Measurements from ENCODE around the gene AJAP1.

Gene AJAP1

DNA sequence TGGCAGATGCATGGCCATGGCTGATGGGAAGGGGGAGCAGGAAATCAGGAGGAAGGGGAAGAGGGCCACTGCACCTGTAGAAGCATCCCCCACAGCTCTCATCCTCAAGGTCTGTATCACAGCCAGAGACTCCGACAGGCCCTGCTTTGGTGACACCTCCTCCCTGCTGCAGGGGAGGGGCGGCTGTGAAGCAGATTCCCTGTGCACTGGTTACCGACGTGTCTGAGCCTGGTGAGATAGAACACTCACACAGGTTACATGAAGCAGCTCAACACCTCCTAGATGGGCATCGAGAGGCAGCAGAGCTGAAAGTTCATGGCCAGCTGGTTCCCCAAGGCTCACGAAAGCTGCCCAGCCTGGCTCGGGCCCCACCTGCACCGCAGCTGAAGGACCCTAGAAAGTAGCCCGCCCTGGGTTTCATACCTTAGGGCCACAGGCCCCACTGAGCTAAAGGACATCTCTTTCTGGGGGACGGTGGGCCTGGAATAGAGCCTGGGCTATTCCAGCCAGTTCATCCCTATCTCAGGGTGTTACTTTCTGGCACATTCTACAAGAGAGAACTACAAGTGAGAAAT is 30.2 kb upstream of the AJAP1 start:
- H3K4me3 ChIP-seq (ENCODE audit: control insufficient read depth in 1 of 7, extremely low read depth in 1 of 7, insufficient read depth in 4 of 7, low read depth in 2 of 7, low read length in 6 of 7), result no peak overlapping the region
- DNase-seq, result no peak
- H3K4me1 ChIP-seq (ENCODE audit: control extremely low read depth in 1 of 4, control insufficient read depth in 4 of 4, insufficient read depth in 4 of 4, low read length in 3 of 4), result no peaks in the 10 kb centered on the region
- H3K9me3 ChIP-seq (ENCODE audit: control extremely low read depth in 1 of 5, control insufficient read depth in 4 of 5, insufficient read depth in 2 of 5, low read depth in 1 of 5, low read length in 4 of 5), result no peaks in the 10 kb centered on the region
- ChIA-PET CTCF (no interaction called here), POLR2A (no interaction called here)
- 91% methylated on average over 9 of the region's 10 CpGs for WGBS (ENCODE audit: insufficient coverage)
- H3K36me3 ChIP-seq (ENCODE audit: control insufficient read depth in 4 of 4, insufficient read depth in 4 of 4, low read length in 3 of 4), result no peaks in the 10 kb centered on the region
- H3K27me3 ChIP-seq (replicated peaks in 2 of 5; ENCODE audit: control insufficient read depth in 4 of 5, insufficient read depth in 5 of 5, low read length in 4 of 5), result peaks cover 0 to 1% (median 0%) of the 10 kb centered on the region in 5 experiments
- no peak overlapping the region for H3K27ac ChIP-seq (ENCODE audit: insufficient read depth in 1 of 2, low read depth in 1 of 2, low read length in 2 of 2, poor library complexity in 1 of 2, severe bottlenecking in 2 of 2)

DNA sequence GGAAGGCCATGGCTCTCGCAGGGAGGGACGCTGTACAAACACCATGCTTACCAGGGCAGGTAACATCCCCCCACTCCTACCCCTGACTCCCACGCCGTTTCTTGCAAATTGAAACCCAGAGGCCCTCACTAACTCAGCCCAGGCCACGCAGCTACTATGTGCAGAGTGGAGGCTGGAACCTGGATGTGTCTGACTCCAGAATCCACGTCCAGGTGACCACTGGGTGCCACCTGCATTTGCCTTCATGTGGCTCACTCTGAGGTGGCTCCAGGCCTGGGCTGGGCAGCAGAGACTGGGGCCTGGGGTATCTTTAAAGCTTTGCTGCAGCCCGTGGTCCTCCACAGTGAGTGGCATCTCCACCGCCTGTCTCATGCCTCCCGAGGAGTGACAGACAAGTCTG is 29.6 kb upstream of the AJAP1 start:
- H3K9me3 ChIP-seq (ENCODE audit: control extremely low read depth in 1 of 5, control insufficient read depth in 4 of 5, insufficient read depth in 2 of 5, low read depth in 1 of 5, low read length in 4 of 5), result no peaks in the 10 kb centered on the region
- no peaks in the 10 kb centered on the region for H3K36me3 ChIP-seq (ENCODE audit: control insufficient read depth in 4 of 4, insufficient read depth in 4 of 4, low read length in 3 of 4)
- H3K27me3 ChIP-seq (replicated peaks in 2 of 5; ENCODE audit: control insufficient read depth in 4 of 5, insufficient read depth in 5 of 5, low read length in 4 of 5), result peaks cover 0 to 1% (median 0%) of the 10 kb centered on the region in 5 experiments
- ChIA-PET POLR2A (no interaction called here), CTCF (no interaction called here)
- DNase-seq, result no peak
- H3K4me1 ChIP-seq (ENCODE audit: control extremely low read depth in 1 of 4, control insufficient read depth in 4 of 4, insufficient read depth in 4 of 4, low read length in 3 of 4), result no peaks in the 10 kb centered on the region
- 93% methylated on average over 3 of the region's 9 CpGs for WGBS (ENCODE audit: insufficient coverage)
- no peak overlapping the region for H3K4me3 ChIP-seq (ENCODE audit: control insufficient read depth in 1 of 7, extremely low read depth in 1 of 7, insufficient read depth in 4 of 7, low read depth in 2 of 7, low read length in 6 of 7)
- H3K27ac ChIP-seq (ENCODE audit: insufficient read depth in 1 of 2, low read depth in 1 of 2, low read length in 2 of 2, poor library complexity in 1 of 2, severe bottlenecking in 2 of 2), result no peak overlapping the region

DNA sequence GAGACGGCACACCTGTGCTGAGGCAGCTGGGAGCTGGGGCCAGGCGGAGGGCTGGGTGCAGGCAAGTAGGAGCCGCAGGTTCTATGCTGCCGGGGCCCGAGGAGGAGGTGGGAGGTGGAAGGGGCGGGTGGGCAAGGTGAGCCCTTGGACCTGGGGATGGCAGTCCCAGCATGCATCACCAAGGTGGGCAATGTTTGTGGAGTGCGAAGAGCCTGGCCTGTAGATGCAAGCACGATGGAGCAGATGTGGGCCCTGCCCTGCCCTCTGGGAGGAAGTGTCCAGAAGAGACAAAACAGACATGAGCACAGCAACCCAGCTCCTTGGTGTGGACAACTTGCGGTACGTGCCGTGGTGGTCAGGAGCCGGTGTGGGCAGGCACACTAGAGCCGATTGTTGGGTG is 28.3 kb upstream of the AJAP1 start:
- H3K4me3 ChIP-seq (ENCODE audit: control insufficient read depth in 1 of 7, extremely low read depth in 1 of 7, insufficient read depth in 4 of 7, low read depth in 2 of 7, low read length in 6 of 7), result no peak overlapping the region
- CTCF ChIA-PET, result interaction anchor here (0.7 to 1.0 kb wide), 2 partner anchors 10 to 17 kb away, joined by 3 read pairs; no protein-coding TSS in a partner anchor
- no peaks in the 10 kb centered on the region for H3K36me3 ChIP-seq (ENCODE audit: control insufficient read depth in 4 of 4, insufficient read depth in 4 of 4, low read length in 3 of 4)
- 96% methylated on average over 10 of the region's 13 CpGs for WGBS (ENCODE audit: insufficient coverage)
- no peaks in the 10 kb centered on the region for H3K4me1 ChIP-seq (ENCODE audit: control extremely low read depth in 1 of 4, control insufficient read depth in 4 of 4, insufficient read depth in 4 of 4, low read length in 3 of 4)
- H3K27ac ChIP-seq (ENCODE audit: insufficient read depth in 1 of 2, low read depth in 1 of 2, low read length in 2 of 2, poor library complexity in 1 of 2, severe bottlenecking in 2 of 2), result no peak overlapping the region
- H3K9me3 ChIP-seq (ENCODE audit: control extremely low read depth in 1 of 5, control insufficient read depth in 4 of 5, insufficient read depth in 2 of 5, low read depth in 1 of 5, low read length in 4 of 5), result no peaks in the 10 kb centered on the region
- POLR2A ChIA-PET, result no interaction called here
- no peak for DNase-seq
- peaks cover 0 to 1% (median 0%) of the 10 kb centered on the region in 5 experiments for H3K27me3 ChIP-seq (replicated peaks in 2 of 5; ENCODE audit: control insufficient read depth in 4 of 5, insufficient read depth in 5 of 5, low read length in 4 of 5)

DNA sequence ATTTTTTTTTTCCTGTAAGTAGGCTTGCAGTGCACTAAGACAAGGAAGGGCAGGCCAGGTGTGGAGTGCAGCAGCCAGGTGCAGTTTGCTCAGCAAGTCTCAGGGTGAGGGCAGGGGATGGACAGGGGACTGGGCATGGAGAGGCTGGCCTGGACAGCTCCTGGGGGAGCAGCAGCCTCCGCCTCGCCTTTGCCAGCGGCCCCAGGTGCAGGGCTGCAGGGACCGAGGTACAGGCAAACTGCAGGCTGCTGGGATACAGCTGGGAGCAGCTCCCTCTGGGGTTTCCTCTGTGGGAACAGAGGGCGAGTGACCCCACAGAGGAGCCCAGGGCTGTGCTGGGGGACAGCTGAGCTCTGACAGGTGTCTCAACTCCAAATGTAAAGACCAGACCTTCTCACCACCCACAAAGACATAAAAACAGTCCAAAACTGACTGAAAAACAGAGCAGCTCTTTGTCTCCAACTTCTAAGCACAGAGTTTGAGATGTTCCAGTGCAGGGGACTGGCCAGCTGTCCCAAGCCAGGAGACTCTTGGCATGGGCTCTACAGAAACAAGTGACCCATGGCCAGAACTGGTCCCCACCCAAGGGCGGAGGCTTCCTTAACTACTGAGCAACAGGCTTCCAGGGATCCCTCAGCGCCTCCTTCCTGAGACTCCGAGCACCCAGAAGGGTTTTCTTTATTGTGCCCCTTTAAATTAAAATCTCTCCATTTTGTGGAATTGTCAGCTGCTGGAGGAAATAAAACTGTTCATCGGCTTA is 27.7 kb upstream of the AJAP1 start:
- Histone ChIP-seq H3K4me3 (ENCODE audit: control insufficient read depth in 1 of 7, extremely low read depth in 1 of 7, insufficient read depth in 4 of 7, low read depth in 2 of 7, low read length in 6 of 7) (no peak overlapping the region), H3K4me1 (ENCODE audit: control extremely low read depth in 1 of 4, control insufficient read depth in 4 of 4, insufficient read depth in 4 of 4, low read length in 3 of 4) (no peaks in the 10 kb centered on the region), H3K27me3 (replicated peaks in 2 of 5; ENCODE audit: control insufficient read depth in 4 of 5, insufficient read depth in 5 of 5, low read length in 4 of 5) (peaks cover 0 to 7% (median 0%) of the 10 kb centered on the region in 5 experiments), H3K27ac (ENCODE audit: insufficient read depth in 1 of 2, low read depth in 1 of 2, low read length in 2 of 2, poor library complexity in 1 of 2, severe bottlenecking in 2 of 2) (no peak overlapping the region), H3K36me3 (ENCODE audit: control insufficient read depth in 4 of 4, insufficient read depth in 4 of 4, low read length in 3 of 4) (no peaks in the 10 kb centered on the region), H3K9me3 (ENCODE audit: control extremely low read depth in 1 of 5, control insufficient read depth in 4 of 5, insufficient read depth in 2 of 5, low read depth in 1 of 5, low read length in 4 of 5) (no peaks in the 10 kb centered on the region)
- no peak for DNase-seq
- CTCF ChIA-PET, result interaction anchor here (1.0 kb wide), 1 partner anchor 10 kb away, joined by 3 read pairs; no protein-coding TSS in a partner anchor
- POLR2A ChIA-PET, result no interaction called here
- 99% methylated on average over 9 of the region's 9 CpGs for WGBS (ENCODE audit: insufficient coverage)

DNA sequence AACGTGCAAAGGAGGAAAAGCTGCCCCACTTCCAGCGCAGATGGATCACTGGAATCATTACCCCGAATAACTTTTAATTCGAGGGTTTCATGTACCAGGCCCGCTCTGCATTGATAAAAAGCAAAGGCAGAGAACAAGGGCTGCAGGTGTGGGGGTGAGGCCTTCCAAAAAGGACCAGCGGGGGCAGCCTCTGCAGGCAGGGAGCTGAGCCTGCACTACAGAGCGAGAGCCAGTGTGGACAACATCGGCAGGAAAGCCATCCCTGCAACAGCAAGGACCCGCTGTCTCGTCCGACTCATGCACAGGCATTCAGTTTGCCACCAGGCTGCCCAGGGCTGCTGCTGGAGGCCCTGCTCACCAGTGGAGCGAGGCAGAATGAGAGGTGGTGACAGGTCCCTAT is 27.1 kb upstream of the AJAP1 start:
- ChIA-PET POLR2A (no interaction called here), CTCF (no interaction called here)
- Histone ChIP-seq H3K4me3 (ENCODE audit: control insufficient read depth in 1 of 7, extremely low read depth in 1 of 7, insufficient read depth in 4 of 7, low read depth in 2 of 7, low read length in 6 of 7) (no peak overlapping the region), H3K27ac (ENCODE audit: insufficient read depth in 1 of 2, low read depth in 1 of 2, low read length in 2 of 2, poor library complexity in 1 of 2, severe bottlenecking in 2 of 2) (no peak overlapping the region), H3K4me1 (ENCODE audit: control extremely low read depth in 1 of 4, control insufficient read depth in 4 of 4, insufficient read depth in 4 of 4, low read length in 3 of 4) (no peaks in the 10 kb centered on the region), H3K27me3 (replicated peaks in 2 of 5; ENCODE audit: control insufficient read depth in 4 of 5, insufficient read depth in 5 of 5, low read length in 4 of 5) (peaks cover 0 to 10% (median 0%) of the 10 kb centered on the region in 5 experiments), H3K9me3 (ENCODE audit: control extremely low read depth in 1 of 5, control insufficient read depth in 4 of 5, insufficient read depth in 2 of 5, low read depth in 1 of 5, low read length in 4 of 5) (no peaks in the 10 kb centered on the region), H3K36me3 (ENCODE audit: control insufficient read depth in 4 of 4, insufficient read depth in 4 of 4, low read length in 3 of 4) (no peaks in the 10 kb centered on the region)
- DNase-seq, result no peak
- WGBS (ENCODE audit: insufficient coverage), result 89% methylated on average over 12 of the region's 12 CpGs

DNA sequence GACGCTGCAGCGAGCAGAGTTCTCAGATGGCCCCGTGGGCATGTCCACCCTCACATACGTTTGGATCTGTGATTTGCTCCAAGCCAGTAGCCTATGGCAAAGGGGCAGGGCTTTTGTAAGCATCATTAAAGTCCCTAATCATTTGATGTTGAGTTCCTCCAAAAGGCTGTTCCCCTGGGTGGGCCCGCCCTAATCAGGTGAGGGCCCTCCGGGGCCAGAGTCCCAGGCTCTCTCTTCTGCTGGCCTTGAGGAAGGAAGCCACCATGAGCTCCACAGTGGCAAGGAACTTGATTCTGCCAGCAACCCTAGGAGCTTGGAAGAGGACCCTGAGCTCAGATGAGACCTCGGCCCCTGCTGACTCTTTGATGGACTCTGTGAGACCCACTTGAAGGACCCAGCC is 25.4 kb upstream of the AJAP1 start:
- WGBS (ENCODE audit: insufficient coverage), result 95% methylated on average over 6 of the region's 7 CpGs

DNA sequence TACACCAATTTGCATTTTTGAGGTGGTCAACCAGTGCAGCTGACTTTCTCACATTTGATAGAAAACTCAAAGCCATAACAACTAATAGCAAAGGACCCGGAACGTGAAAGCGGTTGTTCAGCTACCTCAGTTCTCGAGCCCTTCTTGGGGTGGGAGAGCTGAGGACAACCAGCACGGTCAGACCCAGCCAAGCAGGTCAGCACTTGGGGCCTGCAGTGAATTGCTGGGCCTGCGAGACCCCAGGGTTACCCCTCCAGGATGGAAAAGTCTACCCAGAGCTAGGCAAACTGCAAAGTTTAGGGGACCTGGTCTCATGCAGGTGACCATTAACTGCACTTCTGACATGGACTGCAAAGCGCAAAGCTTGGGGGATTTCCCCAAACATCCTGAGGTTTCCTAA is 23.8 kb upstream of the AJAP1 start:
- H3K4me1 ChIP-seq (ENCODE audit: control extremely low read depth in 1 of 4, control insufficient read depth in 4 of 4, insufficient read depth in 4 of 4, low read length in 3 of 4), result no peaks in the 10 kb centered on the region
- no peaks in the 10 kb centered on the region for H3K9me3 ChIP-seq (ENCODE audit: control extremely low read depth in 1 of 5, control insufficient read depth in 4 of 5, insufficient read depth in 2 of 5, low read depth in 1 of 5, low read length in 4 of 5)
- 89% methylated on average over 5 of the region's 7 CpGs for WGBS (ENCODE audit: insufficient coverage)
- no peaks in the 10 kb centered on the region for H3K36me3 ChIP-seq (ENCODE audit: control insufficient read depth in 4 of 4, insufficient read depth in 4 of 4, low read length in 3 of 4)
- no peak for DNase-seq
- no peak overlapping the region for H3K27ac ChIP-seq (ENCODE audit: insufficient read depth in 1 of 2, low read depth in 1 of 2, low read length in 2 of 2, poor library complexity in 1 of 2, severe bottlenecking in 2 of 2)
- H3K4me3 ChIP-seq (ENCODE audit: control insufficient read depth in 1 of 7, extremely low read depth in 1 of 7, insufficient read depth in 4 of 7, low read depth in 2 of 7, low read length in 6 of 7), result no peak overlapping the region
- peaks cover 0 to 15% (median 0%) of the 10 kb centered on the region in 5 experiments for H3K27me3 ChIP-seq (replicated peaks in 2 of 5; ENCODE audit: control insufficient read depth in 4 of 5, insufficient read depth in 5 of 5, low read length in 4 of 5)
- POLR2A ChIA-PET, result no interaction called here
- CTCF ChIA-PET, result no interaction called here

More for the DNA sequence above, 25.4 kb upstream of the AJAP1 start:
- Histone ChIP-seq H3K4me1 (ENCODE audit: control extremely low read depth in 1 of 4, control insufficient read depth in 4 of 4, insufficient read depth in 4 of 4, low read length in 3 of 4) (no peaks in the 10 kb centered on the region), H3K36me3 (ENCODE audit: control insufficient read depth in 4 of 4, insufficient read depth in 4 of 4, low read length in 3 of 4) (no peaks in the 10 kb centered on the region), H3K9me3 (ENCODE audit: control extremely low read depth in 1 of 5, control insufficient read depth in 4 of 5, insufficient read depth in 2 of 5, low read depth in 1 of 5, low read length in 4 of 5) (no peaks in the 10 kb centered on the region), H3K27ac (ENCODE audit: insufficient read depth in 1 of 2, low read depth in 1 of 2, low read length in 2 of 2, poor library complexity in 1 of 2, severe bottlenecking in 2 of 2) (no peak overlapping the region), H3K4me3 (ENCODE audit: control insufficient read depth in 1 of 7, extremely low read depth in 1 of 7, insufficient read depth in 4 of 7, low read depth in 2 of 7, low read length in 6 of 7) (no peak overlapping the region), H3K27me3 (replicated peaks in 2 of 5; ENCODE audit: control insufficient read depth in 4 of 5, insufficient read depth in 5 of 5, low read length in 4 of 5) (peaks cover 0 to 13% (median 0%) of the 10 kb centered on the region in 5 experiments)
- no peak for DNase-seq
- ChIA-PET POLR2A (interaction anchor here (1.2 kb wide), 1 partner anchor 11 kb away, joined by 3 read pairs; no protein-coding TSS in a partner anchor), CTCF (interaction anchor here (1.2 kb wide), 1 partner anchor 304 kb away, joined by 3 read pairs; no protein-coding TSS in a partner anchor)
